Bronchial smooth muscle cell (primary cell): ENCODE measurements around the gene SLC11A1. TPM values are rescaled to one million over a fixed set of nuclear protein-coding genes. Genes with fewer than 3 reads are reported as not detected.

Source experiments
- total RNA-seq: library from RNA; depleted of rRNA; stranded (reverse); fragments of >200 nt; gene quantifications from 2 replicates; pipeline ENCODE4 v1.2.1, GENCODE V29; 2014

SLC11A1 gene, protein sequence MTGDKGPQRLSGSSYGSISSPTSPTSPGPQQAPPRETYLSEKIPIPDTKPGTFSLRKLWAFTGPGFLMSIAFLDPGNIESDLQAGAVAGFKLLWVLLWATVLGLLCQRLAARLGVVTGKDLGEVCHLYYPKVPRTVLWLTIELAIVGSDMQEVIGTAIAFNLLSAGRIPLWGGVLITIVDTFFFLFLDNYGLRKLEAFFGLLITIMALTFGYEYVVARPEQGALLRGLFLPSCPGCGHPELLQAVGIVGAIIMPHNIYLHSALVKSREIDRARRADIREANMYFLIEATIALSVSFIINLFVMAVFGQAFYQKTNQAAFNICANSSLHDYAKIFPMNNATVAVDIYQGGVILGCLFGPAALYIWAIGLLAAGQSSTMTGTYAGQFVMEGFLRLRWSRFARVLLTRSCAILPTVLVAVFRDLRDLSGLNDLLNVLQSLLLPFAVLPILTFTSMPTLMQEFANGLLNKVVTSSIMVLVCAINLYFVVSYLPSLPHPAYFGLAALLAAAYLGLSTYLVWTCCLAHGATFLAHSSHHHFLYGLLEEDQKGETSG
- 0.16 and 0.26 TPM in 2 replicates for total RNA-seq

DNA sequence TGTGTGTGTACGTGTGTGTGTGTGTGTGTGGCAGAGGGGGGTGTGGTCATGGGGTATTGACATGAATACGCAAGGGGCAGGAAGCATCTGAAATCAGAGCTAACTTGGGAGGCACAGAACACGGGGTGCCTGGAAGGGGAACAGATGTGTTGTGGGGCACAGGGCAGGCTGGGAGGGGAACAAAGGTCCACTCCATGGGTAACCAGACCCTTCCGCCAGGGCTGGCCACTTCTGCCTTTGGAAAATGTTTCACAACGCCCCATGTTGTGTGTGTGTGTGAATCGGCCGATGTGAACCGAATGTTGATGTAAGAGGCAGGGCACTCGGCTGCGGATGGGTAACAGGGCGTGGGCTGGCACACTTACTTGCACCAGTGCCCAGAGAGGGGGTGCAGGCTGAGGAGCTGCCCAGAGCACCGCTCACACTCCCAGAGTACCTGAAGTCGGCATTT, at the start of gene SLC11A1:
TSS of gene SLC11A1 (plus strand) at position 358 of the 451 bp plus-strand sequence. CDS start 96 bp downstream, outside the sequence.

DNA sequence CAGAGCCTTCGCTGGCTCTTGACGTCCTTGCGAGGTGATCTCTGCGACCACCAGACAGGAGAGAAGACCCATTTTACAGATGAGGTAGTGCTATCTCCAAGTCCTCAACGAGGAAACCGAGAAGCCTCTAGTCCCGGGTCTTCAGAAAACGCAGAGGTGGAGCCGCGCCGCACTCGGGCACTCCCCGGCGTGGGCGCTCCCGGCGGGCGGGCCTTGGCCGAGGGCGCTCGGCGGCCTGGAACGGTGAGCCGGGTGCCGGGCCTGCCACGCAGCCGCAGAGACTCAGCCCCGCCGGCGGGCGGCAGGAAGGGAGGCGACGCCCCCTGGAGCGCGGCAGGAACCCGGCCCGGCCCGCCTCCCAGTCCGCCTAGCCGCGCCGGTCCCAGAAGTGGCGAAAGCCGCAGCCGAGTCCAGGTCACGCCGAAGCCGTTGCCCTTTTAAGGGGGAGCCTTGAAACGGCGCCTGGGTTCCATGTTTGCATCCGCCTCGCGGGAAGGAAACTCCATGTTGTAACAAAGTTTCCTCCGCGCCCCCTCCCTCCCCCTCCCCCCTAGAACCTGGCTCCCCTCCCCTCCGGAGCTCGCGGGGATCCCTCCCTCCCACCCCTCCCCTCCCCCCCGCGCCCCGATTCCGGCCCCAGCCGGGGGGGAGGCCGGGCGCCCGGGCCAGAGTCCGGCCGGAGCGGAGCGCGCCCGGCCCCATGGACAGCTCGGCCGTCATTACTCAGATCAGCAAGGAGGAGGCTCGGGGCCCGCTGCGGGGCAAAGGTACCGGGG, 17.5 kb downstream of the SLC11A1 start, which contains the start of gene CTDSP1:
TSS of gene CTDSP1 (plus strand) at position 478 of the 776 bp plus-strand sequence. CDS start at position 701, 223 bp downstream.

DNA sequence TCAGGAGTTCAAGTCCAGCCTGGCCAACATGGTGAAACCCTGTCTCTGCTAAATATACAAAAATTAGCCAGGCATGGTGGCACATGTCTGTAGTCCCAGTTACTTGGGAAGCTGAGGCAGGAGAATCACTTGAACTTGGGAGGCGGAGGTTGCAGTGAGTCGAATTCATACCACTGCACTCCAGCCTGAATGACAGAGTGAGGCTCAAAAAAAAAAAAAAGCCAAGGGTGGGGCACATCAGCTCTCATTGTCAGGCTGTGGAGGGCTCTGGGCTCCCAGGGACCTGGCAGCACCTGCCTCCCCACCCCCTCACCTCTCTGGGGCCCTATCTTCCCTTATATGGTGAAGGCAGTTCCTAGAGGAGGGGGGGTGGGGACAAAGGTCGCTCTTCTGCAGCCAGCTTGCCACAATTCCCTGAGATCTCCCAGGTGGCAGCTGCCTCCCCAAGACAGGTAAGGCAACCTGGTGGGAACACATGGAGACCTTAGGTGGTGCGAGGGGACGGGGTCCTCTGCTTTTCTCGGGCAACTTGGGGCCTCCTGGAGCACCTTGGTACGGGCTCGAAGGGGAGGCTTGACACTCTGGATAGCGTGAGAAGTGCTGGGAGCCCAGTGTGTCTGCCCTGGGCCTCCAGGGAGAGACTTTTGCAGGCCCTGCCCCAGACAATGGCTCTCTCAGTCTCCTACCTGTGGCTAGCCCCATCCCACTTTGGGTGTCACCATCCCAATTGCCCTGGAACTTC, 36.8 kb downstream of the SLC11A1 start, which contains the start of gene VIL1:
TSS of gene VIL1 (plus strand) at position 407 of the 742 bp plus-strand sequence. CDS start 4,656 bp downstream, outside the sequence.

Other genes with a start within 250 kb of the SLC11A1 start
- gene CXCR1, start 215.3 kb upstream of the SLC11A1 start, total RNA-seq: not detected in 2 replicates
- 164 and 232 TPM in 2 replicates for gene ARPC2, start 165.1 kb upstream of the SLC11A1 start, total RNA-seq
- gene GPBAR1, start 121.3 kb upstream of the SLC11A1 start, total RNA-seq: not detected in 2 replicates
- 151 and 152 TPM in 2 replicates for gene AAMP, start 112.1 kb upstream of the SLC11A1 start, total RNA-seq
- gene PNKD, start 111.8 kb upstream of the SLC11A1 start, total RNA-seq: 18.3 and 29.5 TPM in 2 replicates
- 179 and 202 TPM in 2 replicates for gene TMBIM1, start 89.8 kb upstream of the SLC11A1 start, total RNA-seq
- under 0.01 and 0.16 TPM in 2 replicates for gene CATIP, start 25.4 kb upstream of the SLC11A1 start, total RNA-seq
- 45.2 and 51.8 TPM in 2 replicates for gene CTDSP1, start 17.6 kb downstream of the SLC11A1 start, total RNA-seq
- not detected in 2 replicates for gene VIL1, start 36.9 kb downstream of the SLC11A1 start, total RNA-seq
- gene USP37, start 186.1 kb downstream of the SLC11A1 start, total RNA-seq: 3.8 and 6.6 TPM in 2 replicates
- 22.2 and 23.9 TPM in 2 replicates for gene CNOT9, start 186.6 kb downstream of the SLC11A1 start, total RNA-seq
- 6.1 and 7.6 TPM in 2 replicates for gene PLCD4, start 225.6 kb downstream of the SLC11A1 start, total RNA-seq